ENCODE results near the gene PCDHA13. TPM values are rescaled to one million over a fixed set of nuclear protein-coding genes. Genes with fewer than 3 reads are reported as not detected.

PCDHA13 gene
- total RNA-seq, 1 experiment from 2014 or later = 1.0 TPM

GRCh38 chr5:140862441-140863295 is 19.3 kb upstream of the PCDHA13 start:
- H3K36me3 Mint-ChIP-seq (ENCODE audit: insufficient read depth in 1 of 3, low read depth in 3 of 3) = peaks cover 35 to 48% (median 41%) of the 10 kb centered on the region in 3 experiments
- WGBS (ENCODE audit: extremely low coverage, insufficient read length, low lambda C conversion rate) = no CpG with 5 or more reads among the region's 76 CpGs

More at GRCh38 chr5:140862441-140863295, 19.3 kb upstream of the PCDHA13 start:
- no peak overlapping the region for H4K8ac ChIP-seq (replicated peaks; ENCODE audit: insufficient read length, low read depth, low read length)
- H2BK15ac ChIP-seq (ENCODE audit: low read depth, low read length) = no peak overlapping the region
- H3K9me3 ChIP-seq (ENCODE audit: control insufficient read depth, low read depth, low read length) = peaks cover 9% of the 10 kb centered on the region
- H4K20me1 ChIP-seq (ENCODE audit: control insufficient read depth, insufficient read depth, insufficient read length) = no peaks in the 10 kb centered on the region
- H3K79me2 ChIP-seq (ENCODE audit: insufficient read depth, low read length) = no peaks in the 10 kb centered on the region
- no peaks in the 10 kb centered on the region for H3K27me3 Mint-ChIP-seq (ENCODE audit: low read depth)
- H2BK120ac ChIP-seq (ENCODE audit: low read depth, low read length, poor library complexity, severe bottlenecking) = no peak overlapping the region
- H2AFZ ChIP-seq (ENCODE audit: low read length) = no peak overlapping the region
- H3K79me1 ChIP-seq (ENCODE audit: insufficient read depth, low read depth, low read length, poor library complexity, severe bottlenecking) = no peaks in the 10 kb centered on the region
- no peak overlapping the region for H2AK5ac ChIP-seq (ENCODE audit: insufficient read length, low read length)
- H2BK12ac ChIP-seq (ENCODE audit: insufficient read length, low read depth, low read length) = no peak overlapping the region
- no peak overlapping the region for H4K91ac ChIP-seq (ENCODE audit: insufficient read length, low read depth, low read length)
- H3K18ac ChIP-seq (ENCODE audit: insufficient read length, low read depth, low read length) = no peak overlapping the region
- no peak overlapping the region for H4K5ac ChIP-seq (ENCODE audit: insufficient read length, low read depth, low read length)
- H3K23ac ChIP-seq (ENCODE audit: insufficient read length, low read depth, low read length) = no peak overlapping the region
- no peak overlapping the region for H3K4ac ChIP-seq (ENCODE audit: low read depth, low read length)
- no peaks in the 10 kb centered on the region for H3K23me2 ChIP-seq (ENCODE audit: insufficient read length, low read depth, low read length, poor library complexity, severe bottlenecking)
- no peaks in the 10 kb centered on the region for H3K4me1 ChIP-seq (ENCODE audit: insufficient read depth, low read length)
- H3T11ph ChIP-seq (ENCODE audit: low read length) = no peak overlapping the region
- H3K27ac Mint-ChIP-seq = no peak overlapping the region; a peak in 1 of 7 replicates
- H3K9ac ChIP-seq (ENCODE audit: extremely low read depth, insufficient read length, low read length) = no peak overlapping the region
- no peak for TF ChIP-seq CTCF (conservative IDR thresholded peaks at IDR 0.05)
- H3K14ac ChIP-seq (ENCODE audit: insufficient read depth, low read length) = no peak overlapping the region
- no peak overlapping the region for H3K27ac ChIP-seq (ENCODE audit: insufficient read length, low read depth, low read length)
- H3K27me3 ChIP-seq (ENCODE audit: insufficient read depth, low read length) = no peaks in the 10 kb centered on the region
- no peak overlapping the region for H2BK20ac ChIP-seq (ENCODE audit: low read depth, low read length, poor library complexity, severe bottlenecking)
- DNase-seq = no peak
- no peak overlapping the region for H2BK5ac ChIP-seq (ENCODE audit: insufficient read length, low read length)
- H3K4me3 Mint-ChIP-seq = no peak overlapping the region
- no peak overlapping the region for H3K4me2 ChIP-seq (ENCODE audit: insufficient read depth, insufficient read length, low read length)
- peaks cover 26 to 35% of the 10 kb centered on the region in 2 experiments for H3K9me3 Mint-ChIP-seq
- H3K4me1 Mint-ChIP-seq = peaks cover 0 to 6% of the 10 kb centered on the region in 2 experiments; a peak in 1 of 4 replicates
- H3K56ac ChIP-seq (ENCODE audit: insufficient read length, low read depth, low read length) = no peak overlapping the region
